Calu3 (cell line): ENCODE results near the gene RAPGEF6. TPM values are rescaled to one million over a fixed set of nuclear protein-coding genes. Genes with fewer than 3 reads are reported as not detected.

Experiments
- BruUV-seq: library from RNA; stranded (reverse); fragments of 400-500 nt; replicated peaks from 2 replicates; lab custom pipeline; 2021; lab: Mats Ljungman, UMichigan
- CTCF ChIA-PET: fragments of 300-600 bp; sonication (Branson Sonifier 250); formaldehyde crosslinking; loops from one replicate; lab custom pipeline; 2022; ENCODE audit warnings: antibody characterized with exemption; lab: Charles Lee
- DNase-seq: peaks from one replicate; pipeline ENCODE4 v3.0.0; 2022
- H3K27ac Mint-ChIP-seq: one replicate; pipeline ENCODE4 v1.8.0; 2022; ENCODE audit warnings: mixed read lengths; ENCODE audit not compliant: unreplicated experiment
- H3K27me3 Mint-ChIP-seq: one replicate; pipeline ENCODE4 v1.8.0; 2022; ENCODE audit warnings: mixed read lengths; ENCODE audit not compliant: unreplicated experiment
- H3K36me3 Mint-ChIP-seq: one replicate; pipeline ENCODE4 v1.8.0; 2022; ENCODE audit warnings: mild to moderate bottlenecking, moderate library complexity, mixed read lengths; ENCODE audit not compliant: insufficient read depth, unreplicated experiment
- H3K4me1 Mint-ChIP-seq: one replicate; pipeline ENCODE4 v1.8.0; 2022; ENCODE audit warnings: mild to moderate bottlenecking, low read depth, mixed read lengths; ENCODE audit not compliant: unreplicated experiment
- H3K4me3 Mint-ChIP-seq: one replicate; pipeline ENCODE4 v1.8.0; 2022; ENCODE audit warnings: mild to moderate bottlenecking, low read depth, moderate library complexity, mixed read lengths; ENCODE audit not compliant: unreplicated experiment
- H3K9me3 Mint-ChIP-seq: one replicate; pipeline ENCODE4 v1.8.0; 2022; ENCODE audit warnings: low read depth, mixed read lengths; ENCODE audit not compliant: unreplicated experiment
- CTCF ChIP-seq: fragments of 200-600 bp; IDR thresholded peaks from one replicate; pipeline ENCODE4 v1.8.0; 2022; ENCODE audit warnings: antibody characterized with exemption; ENCODE audit not compliant: unreplicated experiment
- intact Hi-C: fragments of 100-400 bp; cut with micrococcal nuclease; formaldehyde crosslinking; loops from one replicate; pipeline ENCODE4 v1.10.0; 2022; ENCODE audit not compliant: unreplicated experiment
- total RNA-seq: library from RNA; stranded (reverse); gene quantifications from 2 replicates; pipeline ENCODE4 v1.2.3, GENCODE V29; 2022

Gene RAPGEF6
- total RNA-seq, 1 experiment from 2014 or later, result 27.3 TPM

DNA sequence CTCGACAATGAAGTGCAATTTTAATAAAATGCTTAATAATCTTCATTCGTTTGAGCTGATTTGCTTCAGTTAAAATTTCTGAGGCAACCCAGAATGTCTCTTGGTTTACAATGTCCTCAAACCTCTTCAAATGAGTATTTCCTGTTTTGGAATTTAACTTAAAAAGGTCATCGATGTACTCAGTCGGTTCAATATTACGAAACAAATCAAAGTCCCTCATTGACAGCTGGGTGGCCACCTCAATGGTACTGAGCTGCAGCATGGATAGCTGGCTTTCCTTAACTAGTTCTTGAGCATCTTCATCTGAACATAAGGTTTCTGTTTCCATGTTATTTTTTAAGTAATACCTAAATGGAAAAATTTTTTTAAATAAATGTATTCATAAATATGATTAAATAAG lies 173.3 kb downstream of the RAPGEF6 start:
- no peaks in the 10 kb centered on the region for H3K4me1 Mint-ChIP-seq
- no peak for DNase-seq

DNA sequence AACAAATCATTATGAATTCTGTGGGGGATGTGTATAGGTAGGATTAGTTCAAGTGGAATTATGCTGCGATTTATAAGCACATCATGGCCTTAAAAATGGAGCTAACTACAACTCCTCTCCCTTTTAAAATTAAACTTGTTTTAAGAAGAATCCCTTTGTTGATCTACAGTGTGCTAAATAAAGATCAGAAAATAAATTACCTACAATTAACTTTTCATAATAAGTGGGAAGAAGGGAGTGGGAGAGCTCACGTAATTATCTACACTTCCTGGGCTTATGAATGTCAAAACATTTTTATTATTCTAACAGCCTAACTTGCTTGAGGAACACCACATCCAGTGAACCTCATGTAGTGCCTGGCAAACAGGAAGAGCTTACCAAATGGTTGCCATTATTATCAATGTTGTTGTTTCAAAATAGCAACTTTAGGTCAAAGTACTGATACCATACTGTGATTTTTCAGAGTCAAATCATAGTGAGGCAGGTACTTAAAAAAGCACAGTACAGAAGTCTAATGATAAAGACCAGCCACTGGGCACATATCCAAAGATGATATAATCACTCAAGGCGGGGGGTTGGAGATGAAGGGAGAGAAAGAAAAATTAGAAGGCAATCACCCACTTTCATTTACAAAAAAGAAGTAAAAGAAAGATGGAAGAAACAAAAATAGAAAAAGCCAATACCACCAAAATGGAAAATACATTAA lies 174.0 kb downstream of the RAPGEF6 start:
- CTCF ChIA-PET, result no interaction called here
- Mint-ChIP-seq H3K4me3 (no peak overlapping the region), H3K9me3 (no peaks in the 10 kb centered on the region), H3K27me3 (no peaks in the 10 kb centered on the region), H3K4me1 (no peaks in the 10 kb centered on the region), H3K27ac (no peak overlapping the region), H3K36me3 (no peaks in the 10 kb centered on the region)
- BruUV-seq, result no TSS peak
- DNase-seq, result no peak
- TF ChIP-seq CTCF, result no peak
- intact Hi-C loops, result no loop called here

More for the DNA sequence above, 173.3 kb downstream of the RAPGEF6 start:
- H3K4me3 Mint-ChIP-seq, result no peak overlapping the region
- intact Hi-C loops, result no loop called here
- no peak for TF ChIP-seq CTCF
- no peaks in the 10 kb centered on the region for H3K9me3 Mint-ChIP-seq
- H3K27me3 Mint-ChIP-seq, result no peaks in the 10 kb centered on the region
- BruUV-seq, result no TSS peak
- no peaks in the 10 kb centered on the region for H3K36me3 Mint-ChIP-seq
- CTCF ChIA-PET, result no interaction called here
- no peak overlapping the region for H3K27ac Mint-ChIP-seq

GRCh38 chr5:131460133-131460532 lies 174.9 kb downstream of the RAPGEF6 start:
- BruUV-seq, result no TSS peak
- TF ChIP-seq CTCF, result no peak
- Mint-ChIP-seq H3K36me3 (no peaks in the 10 kb centered on the region), H3K9me3 (no peaks in the 10 kb centered on the region), H3K4me3 (no peak overlapping the region), H3K4me1 (no peaks in the 10 kb centered on the region), H3K27me3 (no peaks in the 10 kb centered on the region), H3K27ac (no peak overlapping the region)
- intact Hi-C loops, result no loop called here
- CTCF ChIA-PET, result no interaction called here
- DNase-seq, result no peak

DNA sequence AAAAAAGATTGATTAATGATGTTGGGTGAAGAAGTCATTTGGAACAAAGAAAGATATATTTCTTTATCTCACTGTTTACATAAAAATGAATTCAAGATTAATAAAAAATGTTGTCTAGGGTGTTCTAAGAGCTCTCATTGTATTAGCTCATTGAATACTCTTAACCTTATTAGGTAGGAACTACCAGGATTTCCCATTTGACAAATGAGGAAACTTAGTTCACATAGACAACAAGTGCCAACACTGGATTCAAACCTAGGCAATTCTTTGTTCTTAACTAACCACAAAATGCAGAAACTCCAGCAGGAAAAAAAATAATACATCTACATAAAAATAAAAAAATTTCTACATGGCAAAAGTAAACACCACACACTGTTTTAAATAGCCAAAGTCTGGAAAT lies 175.8 kb downstream of the RAPGEF6 start:
- no peaks in the 10 kb centered on the region for H3K9me3 Mint-ChIP-seq
- DNase-seq, result no peak
- H3K4me3 Mint-ChIP-seq, result no peak overlapping the region
- no peak overlapping the region for H3K27ac Mint-ChIP-seq
- peaks cover 4% of the 10 kb centered on the region for H3K36me3 Mint-ChIP-seq
- TF ChIP-seq CTCF, result no peak
- intact Hi-C loops, result no loop called here
- no TSS peak for BruUV-seq
- H3K27me3 Mint-ChIP-seq, result no peaks in the 10 kb centered on the region
- no peaks in the 10 kb centered on the region for H3K4me1 Mint-ChIP-seq
- CTCF ChIA-PET, result no interaction called here
